Embryonic facial prominence (tissue), 1 donor: ENCODE measurements around the gene ALLC.

Experiments used
- DNase-seq: peaks from one replicate; pipeline ENCODE4 v3.0.0-alpha.2; 2016; ENCODE audit errors: extremely low spot score

Gene ALLC

DNA sequence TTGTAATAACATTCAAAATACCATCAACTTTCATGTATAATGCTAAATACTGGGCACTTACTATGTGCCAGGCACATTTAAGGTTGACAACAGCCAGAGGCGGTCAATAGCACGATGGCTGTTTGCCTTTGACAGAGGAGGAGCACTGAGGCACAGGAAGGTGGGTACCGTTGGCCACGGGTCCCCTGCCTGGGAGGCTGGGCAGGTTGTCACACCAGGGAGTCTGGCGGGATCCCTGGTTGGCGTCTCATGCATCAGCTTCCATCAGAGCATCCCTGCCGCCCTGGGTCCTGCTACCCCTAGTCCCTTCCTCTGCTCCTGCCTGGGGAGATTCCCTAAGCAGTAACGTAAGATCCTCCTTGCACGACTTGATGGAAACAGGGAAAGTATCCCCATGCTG lies 19.4 kb downstream of the ALLC start:
- no peak for DNase-seq

DNA sequence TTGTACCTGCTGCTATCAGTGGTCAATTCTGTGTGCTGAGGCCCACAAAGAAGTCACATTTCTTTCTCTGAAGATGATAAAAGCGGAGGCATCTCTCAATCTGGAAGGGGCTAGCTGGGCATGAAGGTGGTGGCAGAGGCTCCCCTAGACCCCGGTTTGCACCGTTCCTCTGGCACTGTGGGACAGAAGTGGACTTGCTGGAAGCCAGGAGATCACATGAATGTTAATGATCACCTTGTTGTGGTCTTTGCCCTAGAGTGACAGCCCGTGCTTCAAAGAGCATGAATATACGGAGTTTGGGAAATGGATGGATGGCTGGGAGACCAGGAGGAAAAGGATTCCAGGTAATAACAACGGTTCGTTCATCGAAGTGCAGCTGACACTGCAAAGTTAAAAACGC lies 20.2 kb downstream of the ALLC start:
- DNase-seq = no peak

- no peak for DNase-seq
These were observed 21.2 kb downstream of the ALLC start for GRCh38 chr2:3679180-3679579.

DNA sequence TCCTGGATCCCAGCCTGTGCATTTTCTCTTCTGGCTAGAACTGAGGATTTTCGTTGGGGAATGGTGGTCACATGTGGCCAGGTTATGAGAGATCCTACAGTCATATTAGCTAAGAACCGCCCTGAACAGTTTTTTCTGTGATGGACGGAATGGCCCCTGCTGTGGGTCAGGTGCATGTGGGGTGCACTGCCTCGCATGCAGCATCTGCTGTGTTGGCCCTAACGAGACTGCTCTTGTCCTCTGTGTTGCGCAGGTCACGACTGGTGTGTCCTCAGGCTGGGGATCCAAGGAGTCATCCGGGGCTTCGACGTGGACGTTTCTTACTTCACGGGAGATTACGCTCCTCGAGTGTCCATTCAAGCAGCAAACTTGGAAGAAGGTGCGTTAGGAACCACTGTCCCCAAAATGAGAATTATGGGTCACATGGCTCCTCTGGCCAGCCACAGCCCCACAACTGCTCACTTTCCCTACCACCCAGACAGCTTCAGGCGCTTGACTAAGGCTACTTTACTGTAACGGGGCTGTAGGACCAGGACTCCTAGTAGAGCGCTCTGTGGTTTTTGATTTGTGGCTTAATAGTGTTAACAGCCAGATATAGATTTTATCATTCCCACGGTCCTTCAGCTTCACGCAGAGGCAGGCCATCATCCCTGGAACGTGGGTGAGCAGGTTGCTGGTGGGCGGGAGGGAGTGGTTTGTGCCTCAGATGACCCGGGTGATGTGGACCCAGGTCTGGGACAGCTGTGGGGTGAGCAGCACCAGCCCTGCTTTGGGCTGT lies 21.8 kb downstream of the ALLC start:
- DNase-seq = no peak

DNA sequence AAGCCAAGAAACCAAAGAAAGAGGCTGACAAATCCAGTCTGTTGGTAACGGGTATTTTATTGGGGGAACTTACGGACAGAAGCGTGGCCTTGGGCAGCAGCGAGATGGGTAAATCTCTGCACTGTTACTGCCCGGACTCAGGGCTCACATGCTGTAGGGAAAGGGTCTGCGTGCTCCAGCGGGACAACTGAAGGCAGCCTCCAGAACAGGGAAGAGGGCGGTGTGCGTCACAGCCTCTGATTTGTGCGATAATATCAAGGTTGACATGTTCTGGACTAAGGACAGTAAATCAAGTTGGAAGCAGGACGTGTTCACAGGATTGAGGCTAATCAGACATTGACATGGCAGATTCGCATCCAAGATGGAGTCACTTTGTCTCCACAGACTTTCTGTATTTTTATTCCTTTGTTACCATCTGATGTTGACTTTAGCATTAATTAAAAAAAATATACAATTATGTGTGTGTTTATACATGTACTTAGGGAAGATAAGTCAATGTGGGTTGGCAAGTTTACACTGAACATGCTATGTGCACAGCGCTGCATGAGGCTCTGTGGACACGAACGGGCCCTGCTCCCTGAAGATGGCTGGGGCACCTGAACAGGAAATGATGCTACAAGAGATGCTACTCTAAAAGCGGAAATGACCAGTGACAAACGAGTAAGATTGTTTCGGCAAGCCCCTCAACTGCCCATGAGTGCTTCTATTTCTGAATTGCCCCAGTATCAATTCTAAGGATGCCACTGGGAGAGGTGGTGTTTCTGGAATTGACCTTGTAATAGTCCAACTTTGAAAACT lies 22.7 kb downstream of the ALLC start:
- no peak for DNase-seq

- no peak for DNase-seq
These were observed 23.6 kb downstream of the ALLC start for GRCh38 chr2:3681625-3682024.

DNA sequence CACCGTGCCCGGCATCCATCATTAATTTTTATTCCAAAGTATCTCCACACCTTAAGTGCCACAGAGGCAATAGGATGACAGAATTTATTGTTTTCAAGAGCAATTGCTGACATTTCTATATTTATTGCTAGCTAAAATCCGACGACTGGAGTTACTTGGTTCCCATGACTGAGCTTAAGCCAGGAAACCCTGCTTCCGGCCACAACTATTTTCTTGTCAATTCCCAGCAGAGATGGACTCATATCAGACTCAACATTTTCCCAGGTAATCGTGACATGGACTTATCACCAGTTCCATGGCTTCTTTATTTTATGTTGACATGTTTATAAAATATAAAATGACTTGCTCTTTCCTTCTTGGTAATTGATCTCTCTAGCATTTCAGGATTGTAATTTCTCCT lies 24.8 kb downstream of the ALLC start:
- no peak for DNase-seq

- no peak for DNase-seq
These were observed 25.9 kb downstream of the ALLC start for GRCh38 chr2:3683748-3684454.

DNA sequence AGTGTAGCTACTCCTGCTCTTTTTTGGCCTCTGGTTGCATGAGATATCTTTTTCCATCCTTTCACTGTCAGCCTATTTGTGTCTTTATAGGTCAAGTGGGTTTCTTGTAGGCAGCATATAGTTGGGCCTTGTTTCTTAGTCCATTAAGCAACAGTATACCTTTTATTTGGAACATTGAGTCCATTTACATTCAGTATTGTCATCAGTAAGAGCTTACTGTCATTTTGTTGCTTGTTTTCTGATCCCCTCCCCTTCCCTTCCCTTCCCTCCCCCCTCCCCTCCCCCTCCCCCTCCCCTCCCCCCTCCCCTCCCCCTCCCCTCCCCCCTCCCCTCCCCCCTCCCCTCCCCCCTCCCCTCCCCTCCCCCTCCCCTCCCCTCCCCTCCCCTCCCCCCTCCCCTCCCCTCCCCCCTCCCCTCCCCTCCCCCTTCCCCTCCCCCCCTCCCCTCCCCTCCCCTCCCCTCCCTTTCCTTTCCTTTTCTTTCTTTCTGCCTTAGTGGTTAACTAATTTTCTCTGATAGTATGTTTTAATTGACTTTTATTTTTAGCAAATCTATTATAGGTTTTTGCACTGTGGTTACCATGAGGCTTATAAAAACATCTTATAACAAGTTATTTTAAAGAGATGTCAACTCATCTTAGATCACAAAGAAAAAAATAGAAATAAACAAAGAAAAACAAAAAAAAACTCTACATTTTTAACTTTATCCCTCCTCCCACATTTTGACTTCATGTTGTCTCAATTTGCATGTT lies 32.2 kb downstream of the ALLC start:
- DNase-seq = no peak

- no peak for DNase-seq
These were observed 34.4 kb downstream of the ALLC start for GRCh38 chr2:3692375-3692774.

GRCh38 chr2:3696545-3696944 lies 38.5 kb downstream of the ALLC start:
- DNase-seq = no peak

DNA sequence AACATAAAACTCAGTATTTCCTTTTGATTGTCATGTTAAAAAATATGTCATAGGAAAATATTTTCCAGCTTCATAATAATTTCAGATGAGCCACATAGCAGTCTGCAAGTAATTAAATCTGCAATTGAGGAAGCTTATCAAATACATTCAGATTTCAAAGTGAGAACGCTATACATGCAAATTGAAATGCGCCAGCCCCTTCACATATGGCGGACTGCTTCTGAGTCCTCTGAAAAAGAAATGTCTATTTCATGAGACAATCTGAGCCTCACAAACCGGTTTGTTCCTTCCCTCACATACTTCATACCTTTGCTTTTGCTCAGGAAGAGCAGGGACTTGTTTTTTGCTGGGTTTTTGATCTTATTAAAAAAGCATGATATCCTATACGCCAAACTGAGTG lies 43.1 kb downstream of the ALLC start:
- no peak for DNase-seq

- no peak for DNase-seq
These were observed 45.3 kb downstream of the ALLC start, which contains the start of gene DCDC2C for GRCh38 chr2:3703236-3703756. Gene DCDC2C (plus strand): TSS chr2:3703575. CDS start chr2:3703752, 177 bp downstream.

- DNase-seq = no peak
These were observed 45.9 kb downstream of the ALLC start for GRCh38 chr2:3703757-3704355.

DNA sequence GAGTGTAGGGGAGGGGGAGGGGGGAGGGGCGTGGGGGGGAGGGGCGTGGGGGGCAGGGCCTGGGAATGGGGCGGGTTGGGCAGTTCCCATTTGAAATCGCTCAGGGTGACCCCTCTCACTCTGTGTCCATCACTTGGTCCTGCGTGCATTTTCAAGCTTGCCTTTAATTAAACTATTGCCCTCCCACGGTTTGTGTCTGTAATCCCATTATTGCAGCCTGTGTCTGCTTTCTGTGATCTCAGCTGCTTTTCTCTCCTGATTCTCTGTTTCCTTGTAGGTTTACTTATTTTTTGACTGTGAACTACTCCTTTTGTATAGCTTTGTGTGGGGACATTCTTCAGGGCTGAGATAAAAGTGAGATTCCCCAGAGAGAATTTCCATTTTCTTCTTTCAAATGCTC lies 46.7 kb downstream of the ALLC start:
- DNase-seq = no peak

DNA sequence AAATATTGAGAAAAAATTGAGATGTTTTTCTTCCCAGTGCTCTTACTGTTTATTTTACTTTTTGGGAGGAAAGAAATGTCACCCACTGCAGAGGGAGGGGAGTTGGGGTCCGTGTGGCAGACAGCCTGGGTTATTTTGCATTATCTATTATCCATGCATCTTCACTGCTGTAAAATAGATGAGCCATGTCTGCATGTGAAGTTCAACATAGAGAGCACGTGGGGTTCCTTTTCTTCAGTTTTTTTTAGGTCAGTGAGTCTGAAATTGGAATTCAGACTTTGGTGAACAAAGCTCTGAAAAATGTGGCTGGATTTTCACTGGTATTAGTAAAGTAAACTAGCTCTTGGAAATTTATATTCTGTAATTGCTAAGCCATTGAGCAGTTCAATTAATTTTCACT lies 47.8 kb downstream of the ALLC start:
- no peak for DNase-seq

GRCh38 chr2:3706892-3707291 lies 48.9 kb downstream of the ALLC start:
- DNase-seq = no peak

DNA sequence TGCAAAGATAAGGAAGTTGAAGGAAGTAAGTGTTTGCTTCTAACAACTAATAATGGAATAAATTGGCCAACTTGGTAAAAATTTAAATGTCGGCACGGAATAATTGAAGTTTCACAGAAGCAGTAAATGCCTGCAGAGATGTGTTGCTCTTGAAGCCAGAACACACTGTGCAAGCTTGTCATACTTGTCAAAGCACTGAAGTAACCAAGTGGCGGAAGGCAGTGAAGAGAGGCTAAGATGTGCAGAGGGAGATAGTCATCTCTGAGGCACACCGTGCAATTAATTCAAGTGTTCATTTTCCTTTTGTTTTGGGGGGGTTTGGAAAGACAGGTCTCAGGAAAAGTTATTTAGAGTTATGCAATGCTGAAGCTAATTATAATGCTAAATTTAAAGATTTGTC lies 50.6 kb downstream of the ALLC start:
- DNase-seq = no peak

- DNase-seq = no peak
These were observed 51.2 kb downstream of the ALLC start for GRCh38 chr2:3709225-3709624.

DNA sequence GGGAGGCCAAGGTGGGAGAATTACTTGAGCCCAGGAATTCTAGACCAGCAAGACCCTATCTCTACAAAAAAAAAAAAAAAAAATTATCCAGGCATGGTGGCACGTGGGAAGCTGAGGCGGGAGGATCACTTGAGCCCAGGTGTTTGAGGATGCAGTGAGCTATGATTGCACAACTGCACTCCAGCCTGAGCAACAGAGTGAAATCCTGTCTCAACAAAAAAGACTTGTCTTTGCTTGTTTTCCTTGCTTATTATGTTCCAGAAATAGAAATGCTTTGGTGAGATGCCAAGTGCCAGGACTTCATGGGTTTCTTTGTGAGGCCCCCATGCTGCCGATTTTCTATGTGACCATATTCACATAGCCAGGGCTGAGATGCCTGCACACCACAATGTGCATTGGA lies 54.4 kb downstream of the ALLC start:
- DNase-seq = no peak

DNA sequence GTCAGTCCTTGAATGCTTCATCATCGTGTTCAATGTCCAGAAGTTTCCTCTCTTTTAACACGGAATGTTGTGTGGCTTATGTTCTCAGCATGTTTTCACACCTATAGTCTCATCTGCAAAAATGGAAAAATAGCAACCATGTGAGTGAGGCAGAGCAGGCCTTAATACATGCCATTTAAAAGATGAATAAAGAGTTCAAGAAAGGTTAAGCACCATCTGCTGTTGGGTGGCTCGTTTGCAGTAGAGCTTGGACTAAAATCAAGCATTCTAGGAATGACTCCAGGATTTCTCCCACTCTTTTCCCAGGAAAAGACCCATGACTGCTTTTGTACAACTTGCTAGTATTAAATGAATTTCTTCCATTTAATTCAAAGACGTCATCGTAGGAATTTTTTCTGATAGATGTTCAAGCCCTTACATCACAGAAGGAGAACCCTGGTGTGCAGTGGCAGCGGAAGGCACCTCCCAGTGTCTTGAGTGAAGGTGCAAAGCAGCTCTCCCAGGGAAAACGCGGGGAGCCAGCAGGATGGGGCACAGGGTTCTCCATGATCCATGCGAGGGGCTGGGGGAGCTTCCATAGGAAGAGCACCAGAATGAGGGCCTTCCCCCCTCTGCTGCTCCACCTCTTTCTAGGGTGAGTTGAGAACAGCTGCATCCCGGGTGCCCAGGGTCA lies 55.0 kb downstream of the ALLC start:
- DNase-seq = no peak
